ENCODE measurements around the gene CARS2.
"Not testable (repeated sequence)": the region's sequence is repeated elsewhere in the genome, so short reads cannot be mapped to it uniquely, and the experiment has no call there.

DNA sequence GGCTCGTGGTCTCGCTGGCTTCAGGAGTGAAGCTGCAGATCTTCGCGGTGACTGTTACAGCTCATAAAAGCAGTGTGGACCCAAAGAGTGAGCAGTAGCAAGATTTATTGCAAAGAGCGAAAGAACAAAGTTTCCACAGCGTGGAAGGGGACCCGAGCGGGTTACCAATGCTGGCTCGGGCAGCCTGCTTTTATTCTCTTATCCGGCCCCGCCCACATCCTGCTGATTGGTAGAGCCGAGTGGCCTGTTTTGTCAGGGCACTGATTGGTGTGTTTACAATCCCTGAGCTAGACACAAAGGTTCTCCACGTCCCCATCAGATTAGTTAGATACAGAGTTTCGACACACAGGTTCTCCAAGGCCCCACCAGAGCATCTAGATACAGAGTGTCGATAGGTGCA, 73.7 kb downstream of the CARS2 start:
- TF ChIP-seq, protein P1, sequence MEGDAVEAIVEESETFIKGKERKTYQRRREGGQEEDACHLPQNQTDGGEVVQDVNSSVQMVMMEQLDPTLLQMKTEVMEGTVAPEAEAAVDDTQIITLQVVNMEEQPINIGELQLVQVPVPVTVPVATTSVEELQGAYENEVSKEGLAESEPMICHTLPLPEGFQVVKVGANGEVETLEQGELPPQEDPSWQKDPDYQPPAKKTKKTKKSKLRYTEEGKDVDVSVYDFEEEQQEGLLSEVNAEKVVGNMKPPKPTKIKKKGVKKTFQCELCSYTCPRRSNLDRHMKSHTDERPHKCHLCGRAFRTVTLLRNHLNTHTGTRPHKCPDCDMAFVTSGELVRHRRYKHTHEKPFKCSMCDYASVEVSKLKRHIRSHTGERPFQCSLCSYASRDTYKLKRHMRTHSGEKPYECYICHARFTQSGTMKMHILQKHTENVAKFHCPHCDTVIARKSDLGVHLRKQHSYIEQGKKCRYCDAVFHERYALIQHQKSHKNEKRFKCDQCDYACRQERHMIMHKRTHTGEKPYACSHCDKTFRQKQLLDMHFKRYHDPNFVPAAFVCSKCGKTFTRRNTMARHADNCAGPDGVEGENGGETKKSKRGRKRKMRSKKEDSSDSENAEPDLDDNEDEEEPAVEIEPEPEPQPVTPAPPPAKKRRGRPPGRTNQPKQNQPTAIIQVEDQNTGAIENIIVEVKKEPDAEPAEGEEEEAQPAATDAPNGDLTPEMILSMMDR (IDR thresholded peaks at IDR 0.05; ENCODE audit: low read depth, low read length): not testable (repeated sequence)
- TF ChIP-seq POLR2A (IDR thresholded peaks at IDR 0.05; ENCODE audit: extremely low read depth, insufficient read length); MYC (IDR thresholded peaks at IDR 0.05; ENCODE audit: low read depth, low read length): not testable (repeated sequence)
- TF ChIP-seq, protein P2, sequence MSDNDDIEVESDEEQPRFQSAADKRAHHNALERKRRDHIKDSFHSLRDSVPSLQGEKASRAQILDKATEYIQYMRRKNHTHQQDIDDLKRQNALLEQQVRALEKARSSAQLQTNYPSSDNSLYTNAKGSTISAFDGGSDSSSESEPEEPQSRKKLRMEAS (IDR thresholded peaks at IDR 0.05; ENCODE audit: low read depth, low read length): not testable (repeated sequence)
